KOPT-K1 (cell line): Measurements from ENCODE around the gene BLTP3B.

Experiments
- H3K27ac ChIP-seq: fragments of 200-600 bp; sonication (generic); 2 replicates; pipeline ENCODE4 v1.5.1; 2016; ENCODE audit warnings: antibody characterized with exemption, mild to moderate bottlenecking, low read depth, low read length; ENCODE audit not compliant: poor library complexity, severe bottlenecking
- H3K36me3 ChIP-seq: fragments of 200-600 bp; sonication (generic); 2 replicates; pipeline ENCODE4 v1.5.1; 2017; ENCODE audit warnings: antibody characterized with exemption, mild to moderate bottlenecking, low read length, moderate library complexity; ENCODE audit not compliant: insufficient read depth
- H3K9me3 ChIP-seq: fragments of 200-600 bp; sonication (generic); 2 replicates; pipeline ENCODE4 v1.5.1; 2017; ENCODE audit warnings: antibody characterized with exemption, low read length, mild to moderate bottlenecking; ENCODE audit not compliant: insufficient read depth, poor library complexity, severe bottlenecking

Gene BLTP3B

DNA sequence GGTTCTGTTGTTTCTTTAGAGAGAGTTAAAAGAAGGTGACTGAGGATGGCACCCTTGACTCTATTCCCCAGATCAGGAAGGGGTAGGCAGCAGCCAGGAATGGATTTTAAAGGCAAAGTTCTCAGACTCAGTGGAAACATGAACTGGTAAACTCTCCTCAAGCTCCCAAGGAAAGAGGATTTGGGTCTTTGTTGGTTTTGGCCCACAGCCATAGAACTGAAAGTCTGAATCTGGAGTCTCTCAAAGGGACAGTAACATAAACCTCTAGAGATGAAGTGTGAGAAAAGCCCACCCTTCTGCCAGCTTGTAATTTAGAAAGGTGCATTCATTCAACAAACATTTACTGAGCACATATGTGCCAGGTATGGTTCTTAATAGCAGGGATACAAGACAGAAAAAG, 28.6 kb upstream of the BLTP3B start:
- Histone ChIP-seq H3K27ac (no peak overlapping the region), H3K36me3 (peaks cover 69% of the 10 kb centered on the region), H3K9me3 (no peaks in the 10 kb centered on the region)

DNA sequence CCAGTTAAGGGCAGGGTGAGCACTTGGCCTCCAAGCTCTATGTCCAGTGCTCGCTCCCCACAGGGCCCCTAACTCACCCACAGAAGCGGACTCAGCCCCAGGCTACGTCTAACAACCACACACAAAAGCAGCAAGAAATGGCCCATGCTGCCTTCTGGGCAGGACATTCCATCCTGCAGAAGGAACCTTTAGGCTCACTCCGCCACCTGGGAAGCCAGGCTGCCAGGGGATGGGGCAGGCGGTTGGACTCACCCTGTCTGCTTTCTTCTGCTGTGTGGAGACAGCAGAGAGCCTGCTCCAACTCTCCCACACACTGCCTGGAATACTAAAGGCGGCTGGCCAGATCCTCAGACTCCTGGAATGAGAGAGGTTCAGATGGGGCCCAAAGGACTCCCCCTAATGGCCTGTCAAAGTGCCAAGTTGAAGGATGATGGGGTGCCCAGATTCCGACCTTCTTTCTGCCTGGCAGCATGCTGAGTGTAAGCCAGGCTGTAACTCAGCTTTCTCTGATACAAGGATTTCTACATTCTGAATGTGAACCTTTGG, 27.7 kb upstream of the BLTP3B start:
- Histone ChIP-seq H3K36me3 (peaks cover 75% of the 10 kb centered on the region), H3K9me3 (no peaks in the 10 kb centered on the region), H3K27ac (no peak overlapping the region)

DNA sequence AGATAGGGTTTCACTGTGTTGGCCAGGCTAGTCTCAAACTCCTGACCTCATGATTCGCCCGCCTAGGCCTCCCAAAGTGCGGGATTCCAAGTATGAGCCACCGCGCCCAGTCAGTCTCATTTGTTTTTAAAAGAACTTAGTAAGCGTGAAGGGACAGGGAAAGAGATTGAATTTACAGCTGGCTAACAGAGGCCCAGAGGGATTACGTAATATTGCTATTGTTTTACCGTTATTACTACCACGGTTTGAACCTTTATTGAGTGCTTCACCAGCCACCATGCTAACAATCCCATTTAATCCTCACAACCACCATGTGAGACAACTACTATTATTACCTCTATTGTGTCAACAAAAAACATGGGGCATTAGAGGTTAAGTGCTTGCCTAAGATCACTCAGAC, 26.7 kb upstream of the BLTP3B start:
- Histone ChIP-seq H3K36me3 (peaks cover 75% of the 10 kb centered on the region), H3K9me3 (no peaks in the 10 kb centered on the region), H3K27ac (no peak overlapping the region)

DNA sequence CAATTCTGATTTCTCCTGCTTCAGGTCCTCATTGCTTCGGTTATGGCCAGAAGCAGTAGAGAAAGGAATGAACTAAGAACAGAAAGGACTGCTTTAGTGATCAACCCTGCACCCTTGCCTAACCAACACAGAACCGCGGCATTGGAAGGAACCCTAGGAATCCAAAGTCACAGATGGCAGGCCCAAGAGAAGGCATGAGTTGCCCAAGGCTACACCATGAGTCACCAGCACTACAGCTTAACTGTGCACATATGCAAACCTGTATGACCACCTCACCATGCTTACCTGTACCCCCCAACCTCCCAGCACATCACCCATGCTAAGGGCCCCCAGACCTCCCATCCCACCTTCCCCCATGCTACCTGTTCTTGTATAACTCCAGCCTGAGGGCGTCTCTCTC, 25.9 kb upstream of the BLTP3B start:
- Histone ChIP-seq H3K27ac (no peak overlapping the region), H3K9me3 (no peaks in the 10 kb centered on the region), H3K36me3 (peaks cover 70% of the 10 kb centered on the region)

DNA sequence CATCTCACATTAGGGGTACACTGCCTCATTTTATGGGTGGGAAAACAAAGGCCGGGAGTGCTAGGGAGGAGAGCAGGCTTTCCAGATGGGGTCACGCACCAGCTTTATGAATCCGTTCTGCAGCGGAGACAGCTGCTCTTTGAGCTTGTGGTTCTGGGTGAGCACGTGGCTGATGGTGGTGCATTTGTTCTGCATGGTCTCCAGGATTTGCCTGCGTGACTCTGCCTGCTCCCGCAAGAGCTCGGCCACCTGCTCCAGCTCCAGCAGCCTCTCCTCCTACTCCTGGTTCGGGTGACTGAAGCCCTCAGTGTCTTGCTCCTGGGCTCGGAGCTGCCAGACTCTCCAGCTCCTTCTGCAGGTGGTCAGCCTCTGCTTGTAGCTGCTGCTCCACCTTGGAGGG, 23.6 kb upstream of the BLTP3B start:
- Histone ChIP-seq H3K36me3 (peaks cover 57% of the 10 kb centered on the region), H3K27ac (no peak overlapping the region), H3K9me3 (no peaks in the 10 kb centered on the region)

DNA sequence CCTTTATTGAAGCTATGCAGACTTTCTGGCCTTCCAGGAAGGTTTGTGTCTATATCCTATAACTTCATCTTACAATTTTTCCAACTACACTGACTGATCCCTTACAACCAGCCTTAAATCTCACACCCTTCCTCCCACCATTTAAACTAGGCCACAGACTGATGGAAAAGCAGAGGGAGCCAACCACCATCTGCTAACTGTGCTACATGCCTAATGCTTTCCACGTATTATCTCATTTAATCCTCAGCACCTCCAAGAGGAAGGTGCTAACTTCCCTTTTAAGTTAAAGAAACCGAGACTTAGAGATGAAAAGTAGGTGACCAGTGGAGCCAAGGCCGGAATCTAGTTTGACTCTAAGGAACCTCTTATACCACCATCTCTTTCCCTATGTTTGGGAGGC, 22.7 kb upstream of the BLTP3B start:
- H3K9me3 ChIP-seq: no peaks in the 10 kb centered on the region
- no peak overlapping the region for H3K27ac ChIP-seq
- peaks cover 58% of the 10 kb centered on the region for H3K36me3 ChIP-seq

DNA sequence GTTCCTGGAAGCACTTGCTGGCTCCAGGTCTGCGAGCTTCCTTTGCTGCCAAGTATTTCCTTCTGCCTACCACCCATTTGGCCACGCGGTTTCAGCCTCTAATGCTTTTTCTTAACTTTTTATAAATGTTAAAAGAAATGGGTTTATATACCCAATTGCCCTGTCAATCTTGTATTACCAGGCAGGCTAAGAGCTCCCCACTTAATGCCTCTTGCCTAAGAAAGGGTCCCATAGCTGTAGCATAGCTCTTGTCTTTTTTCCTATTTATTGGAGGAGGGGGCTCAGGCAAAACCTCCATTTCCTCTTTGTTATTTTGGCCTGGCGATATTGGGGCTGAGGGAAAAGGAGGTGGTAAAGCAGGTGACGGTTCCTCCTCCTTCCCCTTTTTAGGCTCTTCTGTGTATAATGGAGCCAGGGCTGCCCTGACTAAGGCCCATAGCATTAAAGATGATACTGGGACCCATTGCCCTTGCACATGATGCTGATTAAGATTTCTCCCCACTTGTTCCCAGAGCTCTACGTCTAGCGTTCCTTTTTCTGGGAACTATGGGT, 21.6 kb upstream of the BLTP3B start:
- no peak overlapping the region for H3K27ac ChIP-seq

DNA sequence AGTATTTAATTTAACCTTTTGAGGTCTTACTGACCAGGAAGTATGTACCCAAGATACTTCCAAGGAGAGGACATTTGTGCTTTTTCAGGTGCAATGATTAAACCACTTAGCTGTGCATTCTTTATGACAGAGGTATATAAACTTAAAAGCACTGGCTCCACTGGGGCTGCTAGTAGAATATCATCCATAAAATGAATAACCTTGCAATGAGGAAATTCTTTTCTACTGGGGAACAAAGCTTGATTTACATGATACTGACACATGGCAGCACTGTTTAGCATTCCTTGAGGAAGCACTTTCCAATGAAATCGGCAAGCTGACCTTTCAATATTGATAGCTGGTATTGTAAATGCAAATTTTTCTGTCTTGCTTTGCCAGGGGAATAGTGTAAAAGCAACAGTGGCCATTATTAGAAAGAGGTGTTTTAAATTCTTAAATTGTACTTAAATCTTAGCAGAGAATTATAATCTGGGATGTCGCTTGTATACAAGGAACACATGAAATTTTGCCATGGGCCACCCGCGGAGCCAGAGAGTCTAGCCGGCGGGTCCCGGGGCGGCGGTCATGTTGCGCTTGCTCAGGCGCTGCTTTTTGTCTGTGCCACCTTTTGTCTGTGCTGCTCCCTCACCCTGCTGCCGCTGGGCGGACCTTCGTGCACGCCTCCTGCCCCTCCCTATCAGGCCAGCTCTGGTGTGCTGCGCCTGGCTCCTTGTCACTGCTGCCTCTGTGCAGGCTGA, 20.9 kb upstream of the BLTP3B start:
- peaks cover 58% of the 10 kb centered on the region for H3K36me3 ChIP-seq
- H3K9me3 ChIP-seq: no peaks in the 10 kb centered on the region
- H3K27ac ChIP-seq: no peak overlapping the region

More for the DNA sequence above, 21.6 kb upstream of the BLTP3B start:
- Histone ChIP-seq H3K9me3 (no peaks in the 10 kb centered on the region), H3K36me3 (peaks cover 59% of the 10 kb centered on the region)

DNA sequence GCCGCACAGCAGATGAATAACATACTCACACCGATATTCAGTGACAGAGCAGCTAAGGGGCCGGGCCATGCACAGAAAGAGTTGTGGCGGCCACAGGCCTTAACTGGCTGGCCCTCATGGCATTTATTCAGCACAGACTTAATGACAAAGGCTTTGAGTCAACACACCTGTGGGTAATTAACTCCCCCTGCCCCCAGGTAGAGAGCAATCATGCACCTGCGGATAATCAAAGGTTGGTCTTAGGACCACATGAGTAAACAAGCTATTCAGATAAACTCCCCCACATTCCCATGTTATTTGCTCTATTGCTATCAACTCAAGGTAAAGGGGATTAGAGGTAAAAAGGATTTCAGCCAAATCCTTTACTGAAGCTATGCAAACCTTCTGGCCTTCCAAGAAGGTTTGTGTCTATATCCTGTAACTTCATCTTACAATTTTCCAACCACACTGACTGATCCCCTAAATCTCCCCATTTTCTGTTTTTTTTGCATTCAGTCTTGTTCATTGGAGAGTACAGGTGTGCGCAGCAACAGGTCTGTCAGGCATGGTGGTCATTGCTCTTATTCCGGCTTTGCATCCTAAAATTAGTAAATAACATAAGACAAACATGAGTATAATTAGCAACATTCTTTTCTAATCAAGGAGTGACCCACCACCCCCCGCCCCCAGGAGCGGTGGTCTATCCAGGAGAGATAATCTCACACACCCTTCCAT, 16.9 kb upstream of the BLTP3B start:
- no peak overlapping the region for H3K27ac ChIP-seq
- no peaks in the 10 kb centered on the region for H3K9me3 ChIP-seq
- H3K36me3 ChIP-seq: peaks cover 43% of the 10 kb centered on the region; the same call in 1 of the 2 replicates

DNA sequence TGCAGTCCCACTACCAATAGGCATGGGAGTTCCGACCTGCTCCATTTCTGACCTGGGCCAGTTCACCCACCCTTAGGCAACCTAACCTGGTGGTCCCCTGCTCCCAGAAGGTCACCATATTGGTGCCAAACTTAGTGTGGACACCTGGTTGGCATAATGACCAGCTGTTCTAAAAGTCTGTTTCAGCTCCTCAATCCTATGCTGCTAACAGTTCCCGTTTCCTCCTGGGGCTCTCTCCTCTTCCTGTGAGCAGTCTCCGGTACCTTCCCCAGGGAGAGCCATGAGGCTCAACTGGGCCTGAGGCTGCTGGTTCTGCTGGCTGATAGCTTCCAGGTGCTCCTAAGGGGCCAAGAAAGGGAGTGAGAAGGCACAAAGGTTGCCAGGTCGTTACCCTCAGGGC, 15.9 kb upstream of the BLTP3B start:
- H3K9me3 ChIP-seq: no peaks in the 10 kb centered on the region
- H3K27ac ChIP-seq: no peak overlapping the region
- H3K36me3 ChIP-seq: peaks cover 40% of the 10 kb centered on the region; the same call in 1 of the 2 replicates

DNA sequence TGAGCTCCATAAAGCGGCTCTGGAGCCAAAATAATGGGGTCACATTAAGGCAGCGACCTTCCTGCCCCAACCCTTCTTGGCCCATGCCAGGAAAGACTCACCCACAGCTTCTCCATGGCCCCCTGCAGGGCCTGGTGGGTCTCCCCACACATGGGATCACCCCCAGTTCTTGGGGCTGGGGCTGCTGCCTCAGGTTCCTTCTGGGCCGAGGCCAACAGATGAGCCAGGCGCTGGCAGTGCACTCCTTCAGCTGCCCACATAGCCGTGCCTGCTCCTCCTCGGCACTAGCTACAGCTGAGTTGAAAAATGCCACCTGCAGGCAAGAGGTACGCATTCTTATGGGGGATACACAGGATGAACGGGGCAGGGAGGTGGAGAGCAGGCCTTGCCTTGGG, 14.8 kb upstream of the BLTP3B start:
- Histone ChIP-seq H3K27ac (no peak overlapping the region), H3K9me3 (no peaks in the 10 kb centered on the region)

DNA sequence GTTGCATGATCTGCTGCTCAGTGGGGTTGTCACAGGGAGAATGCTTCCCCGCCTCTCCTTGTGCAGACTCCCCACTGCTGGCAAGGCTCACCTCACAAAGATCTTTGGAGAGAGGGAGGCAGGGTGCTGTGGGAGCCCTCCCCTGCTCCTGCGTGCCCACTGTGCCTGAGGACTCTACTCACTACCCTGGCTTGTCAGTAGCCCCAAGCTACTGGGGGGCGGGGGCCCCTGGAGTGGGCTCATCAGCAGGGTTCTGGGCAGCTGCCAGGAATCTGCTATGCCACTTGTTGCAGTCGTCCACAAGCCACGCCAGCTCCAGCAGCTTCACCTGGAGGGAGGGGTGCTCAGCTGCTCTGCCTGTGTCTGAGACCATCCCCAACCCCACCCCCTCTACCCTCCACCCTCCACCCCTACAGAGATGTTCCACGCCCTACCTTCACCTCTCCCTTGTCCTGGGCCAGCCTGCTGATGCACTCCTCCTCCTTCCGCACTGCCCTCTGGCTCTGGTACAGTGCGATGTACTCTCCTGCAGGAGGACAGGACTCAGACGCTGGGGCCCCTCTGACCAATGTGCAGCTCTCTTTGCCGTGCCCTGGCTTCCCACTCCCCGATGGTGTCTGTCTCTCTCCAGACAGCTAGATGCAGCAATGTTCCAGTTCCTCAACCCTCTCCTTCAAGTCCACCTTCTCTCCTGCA, 14.2 kb upstream of the BLTP3B start:
- H3K9me3 ChIP-seq: no peaks in the 10 kb centered on the region
- H3K36me3 ChIP-seq: peaks cover 40% of the 10 kb centered on the region; the same call in 1 of the 2 replicates
- H3K27ac ChIP-seq: no peak overlapping the region

More for the DNA sequence above, 14.8 kb upstream of the BLTP3B start:
- peaks cover 40% of the 10 kb centered on the region; the same call in 1 of the 2 replicates for H3K36me3 ChIP-seq

DNA sequence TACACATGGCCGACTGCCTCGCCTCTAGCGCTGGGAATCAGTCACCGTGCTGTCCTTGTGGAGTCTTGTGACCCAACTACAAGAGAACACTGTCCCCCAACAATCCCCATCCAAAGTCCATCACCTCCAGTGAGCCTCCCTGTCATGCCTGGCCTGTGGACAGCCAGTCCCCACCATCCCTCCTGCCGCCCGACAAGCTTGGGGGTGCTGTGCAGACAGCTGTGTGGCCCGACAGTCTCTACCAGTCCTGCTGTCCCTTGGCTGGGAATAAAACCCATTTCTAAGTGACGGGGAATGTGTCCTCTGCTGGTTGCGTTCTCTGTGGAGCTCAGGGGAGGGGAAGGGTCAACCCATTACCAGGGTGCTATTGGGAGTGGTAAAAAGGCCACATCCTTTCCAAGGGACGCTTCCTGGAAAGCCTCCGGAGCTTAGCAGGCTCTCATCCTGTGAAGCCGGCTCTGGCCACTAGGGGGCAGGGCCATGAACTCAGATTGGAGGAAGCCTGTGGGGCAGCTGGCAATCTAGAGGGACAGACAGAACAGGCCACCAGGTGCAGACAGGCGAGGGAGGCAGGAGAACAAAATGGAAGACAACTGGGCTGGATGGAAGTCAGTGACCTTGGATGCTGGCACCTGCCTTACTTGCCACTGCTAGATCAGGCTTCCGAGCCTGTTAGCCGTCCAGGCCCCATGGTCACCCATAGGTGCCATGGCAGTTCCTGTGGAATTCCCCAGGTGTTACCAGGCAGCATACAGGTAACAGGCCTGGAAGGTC, 12.0 kb upstream of the BLTP3B start:
- Histone ChIP-seq H3K27ac (no peak overlapping the region), H3K9me3 (no peaks in the 10 kb centered on the region), H3K36me3 (peaks cover 24% of the 10 kb centered on the region; the same call in 1 of the 2 replicates)

DNA sequence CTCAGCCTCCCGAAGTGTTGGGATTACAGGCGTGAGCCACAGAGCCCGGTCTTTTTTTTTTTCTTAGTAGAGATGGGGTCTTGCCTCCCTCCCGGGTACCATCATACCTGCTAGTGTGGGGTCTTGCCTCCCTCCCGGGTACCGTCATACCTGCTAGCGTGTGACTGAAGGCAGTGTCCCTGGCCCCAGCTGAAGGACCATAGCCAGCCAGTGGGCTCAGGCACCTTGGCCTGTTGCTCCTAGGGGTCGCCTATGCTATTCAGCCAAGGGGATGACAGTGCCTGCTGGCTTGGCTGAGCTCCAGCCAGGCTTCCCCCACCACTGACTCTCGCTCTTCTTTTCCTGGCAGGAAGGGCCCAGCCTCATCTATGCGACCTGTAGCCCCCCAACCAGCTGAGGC, 10.5 kb upstream of the BLTP3B start:
- H3K27ac ChIP-seq: no peak overlapping the region
- peaks cover 14% of the 10 kb centered on the region; the same call in 1 of the 2 replicates for H3K36me3 ChIP-seq
- no peaks in the 10 kb centered on the region for H3K9me3 ChIP-seq
